ENCODE measurements around the gene ALG1L2. TPM values are rescaled to one million over a fixed set of nuclear protein-coding genes. Genes with fewer than 3 reads are reported as not detected.
"Not testable (repeated sequence)": the region's sequence is repeated elsewhere in the genome, so short reads cannot be mapped to it uniquely, and the experiment has no call there.

Gene ALG1L2
- total RNA-seq, 1 experiment from 2014 or later = 2.6 TPM

DNA sequence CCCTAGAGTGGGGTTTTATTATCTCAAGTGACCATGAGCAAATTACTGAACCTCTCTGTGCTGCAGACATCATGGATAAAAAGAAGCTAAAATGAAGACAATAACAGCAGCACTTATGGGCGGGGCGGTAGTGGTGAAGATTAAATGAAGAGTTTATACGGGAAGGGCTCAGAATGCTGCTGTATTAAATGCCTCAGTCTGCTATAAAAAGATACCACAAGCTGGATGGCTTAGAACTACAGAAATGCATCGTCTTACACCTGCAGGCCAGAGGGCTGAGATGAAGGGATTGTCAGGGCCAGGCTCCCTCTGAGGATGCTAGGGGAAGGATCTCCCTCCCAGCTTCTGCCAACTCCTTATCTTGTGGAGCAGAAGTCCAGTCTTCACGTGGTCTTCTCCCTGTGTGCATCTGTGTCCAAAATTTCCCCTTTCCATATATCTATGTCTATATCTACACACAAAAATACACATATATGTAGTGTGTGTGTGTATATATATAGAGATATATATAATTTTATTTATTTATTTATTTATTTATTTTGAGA is 2.9 kb downstream of the ALG1L2 start:
- ChIA-PET POLR2A (ENCODE audit: unreplicated experiment) (no interaction called here), CTCF (no interaction called here)

DNA sequence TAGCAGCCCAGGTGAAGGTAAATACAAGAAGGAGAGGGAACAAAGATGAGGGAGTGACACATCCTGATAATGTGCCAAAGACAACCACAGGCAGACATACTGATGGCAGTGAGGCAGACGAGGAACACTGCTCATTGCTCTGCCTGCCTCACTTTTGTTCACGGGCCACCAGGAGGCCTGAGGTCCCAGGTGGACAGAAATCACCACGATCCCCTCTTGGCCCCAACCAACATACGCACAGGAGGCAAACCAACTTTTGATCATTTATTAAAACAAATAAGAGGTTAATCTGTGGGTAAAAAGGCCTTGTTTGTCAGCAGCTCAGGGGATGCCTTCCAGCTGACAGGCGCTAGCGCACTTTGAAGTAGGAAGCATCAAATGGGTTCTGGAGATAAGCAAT is 4.2 kb downstream of the ALG1L2 start:
- H3K4me1 ChIP-seq (replicated peaks; ENCODE audit: insufficient read depth) = no peaks in the 10 kb centered on the region
- H3K27ac ChIP-seq = no peak overlapping the region
- H3K79me2 ChIP-seq (ENCODE audit: low read depth) = no peaks in the 10 kb centered on the region
- H2AFZ ChIP-seq = no peak overlapping the region
- no TSS peak for BruUV-seq (replicated peaks)
- intact Hi-C loops (cut with micrococcal nuclease; ENCODE audit: unreplicated experiment) = no loop called here
- H3K36me3 ChIP-seq (ENCODE audit: low read depth) = no peaks in the 10 kb centered on the region
- DNase-seq = no peak
- H3K9me3 ChIP-seq (ENCODE audit: insufficient read depth, low read depth) = no peaks in the 10 kb centered on the region
- H3K27me3 ChIP-seq (ENCODE audit: insufficient read depth, low read depth) = no peaks in the 10 kb centered on the region
- CTCF ChIA-PET = no interaction called here
- no peak overlapping the region for H3K4me3 ChIP-seq
- no peaks in the 10 kb centered on the region for H3K9me2 ChIP-seq (ENCODE audit: insufficient read depth)
- no peaks in the 10 kb centered on the region for H4K20me1 ChIP-seq (ENCODE audit: insufficient read depth)
- no peaks in the 10 kb centered on the region for H3F3A ChIP-seq (ENCODE audit: insufficient read depth, low read depth)
- TF ChIP-seq EZH2 (IDR thresholded peaks at IDR 0.05; ENCODE audit: low read depth) = no peak
- TF ChIP-seq, protein P1, sequence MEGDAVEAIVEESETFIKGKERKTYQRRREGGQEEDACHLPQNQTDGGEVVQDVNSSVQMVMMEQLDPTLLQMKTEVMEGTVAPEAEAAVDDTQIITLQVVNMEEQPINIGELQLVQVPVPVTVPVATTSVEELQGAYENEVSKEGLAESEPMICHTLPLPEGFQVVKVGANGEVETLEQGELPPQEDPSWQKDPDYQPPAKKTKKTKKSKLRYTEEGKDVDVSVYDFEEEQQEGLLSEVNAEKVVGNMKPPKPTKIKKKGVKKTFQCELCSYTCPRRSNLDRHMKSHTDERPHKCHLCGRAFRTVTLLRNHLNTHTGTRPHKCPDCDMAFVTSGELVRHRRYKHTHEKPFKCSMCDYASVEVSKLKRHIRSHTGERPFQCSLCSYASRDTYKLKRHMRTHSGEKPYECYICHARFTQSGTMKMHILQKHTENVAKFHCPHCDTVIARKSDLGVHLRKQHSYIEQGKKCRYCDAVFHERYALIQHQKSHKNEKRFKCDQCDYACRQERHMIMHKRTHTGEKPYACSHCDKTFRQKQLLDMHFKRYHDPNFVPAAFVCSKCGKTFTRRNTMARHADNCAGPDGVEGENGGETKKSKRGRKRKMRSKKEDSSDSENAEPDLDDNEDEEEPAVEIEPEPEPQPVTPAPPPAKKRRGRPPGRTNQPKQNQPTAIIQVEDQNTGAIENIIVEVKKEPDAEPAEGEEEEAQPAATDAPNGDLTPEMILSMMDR (conservative IDR thresholded peaks at IDR 0.05) = no peak
- H3K4me2 ChIP-seq = no peak overlapping the region
- POLR2A ChIA-PET (ENCODE audit: unreplicated experiment) = no interaction called here

More for the DNA sequence above, 2.9 kb downstream of the ALG1L2 start:
- DNase-seq = no peak
- no peak overlapping the region for H3K4me3 ChIP-seq
- intact Hi-C loops (cut with micrococcal nuclease; ENCODE audit: unreplicated experiment) = no loop called here
- H3K9me3 ChIP-seq (ENCODE audit: insufficient read depth, low read depth) = no peaks in the 10 kb centered on the region
- TF ChIP-seq EZH2 (IDR thresholded peaks at IDR 0.05; ENCODE audit: low read depth) = no peak
- TF ChIP-seq, protein P1 (conservative IDR thresholded peaks at IDR 0.05) = no peak
- no peaks in the 10 kb centered on the region for H3K27me3 ChIP-seq (ENCODE audit: insufficient read depth, low read depth)
- H3K36me3 ChIP-seq (ENCODE audit: low read depth) = no peaks in the 10 kb centered on the region
- no peak overlapping the region for H3K27ac ChIP-seq
- no peaks in the 10 kb centered on the region for H3K79me2 ChIP-seq (ENCODE audit: low read depth)
- H3K4me1 ChIP-seq (replicated peaks; ENCODE audit: insufficient read depth) = no peaks in the 10 kb centered on the region
- H2AFZ ChIP-seq = no peak overlapping the region
- H3K9me2 ChIP-seq (ENCODE audit: insufficient read depth) = no peaks in the 10 kb centered on the region
- no peaks in the 10 kb centered on the region for H4K20me1 ChIP-seq (ENCODE audit: insufficient read depth)
- no peak overlapping the region for H3K4me2 ChIP-seq
- no peaks in the 10 kb centered on the region for H3F3A ChIP-seq (ENCODE audit: insufficient read depth, low read depth)
- BruUV-seq (replicated peaks) = no TSS peak

DNA sequence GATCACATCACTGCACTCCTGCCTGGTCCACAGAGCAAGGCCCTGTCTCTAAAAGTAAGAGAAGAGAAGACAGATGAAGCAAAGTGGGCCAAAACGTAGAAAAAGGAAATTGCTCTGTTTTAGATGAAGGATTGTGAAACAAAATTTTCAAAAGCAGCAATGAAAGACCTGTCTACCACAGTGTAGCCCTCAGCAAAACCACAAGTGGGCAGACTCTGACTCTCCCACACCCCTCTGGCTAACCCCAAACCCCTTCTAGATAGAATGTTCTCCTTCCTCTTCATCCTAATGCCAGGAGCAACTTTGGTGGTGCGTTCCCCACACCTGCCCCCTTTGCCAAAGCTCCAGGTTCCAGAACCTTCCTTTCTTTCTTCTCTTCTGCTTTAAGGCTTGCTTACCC is 5.0 kb downstream of the ALG1L2 start:
- BruUV-seq (replicated peaks); H4K20me1 ChIP-seq (ENCODE audit: insufficient read depth); H3K27ac ChIP-seq; H3K27me3 ChIP-seq (ENCODE audit: insufficient read depth, low read depth); H3K4me3 ChIP-seq; H2AFZ ChIP-seq; H3K4me2 ChIP-seq; DNase-seq; H3K36me3 ChIP-seq (ENCODE audit: low read depth); H3F3A ChIP-seq (ENCODE audit: insufficient read depth, low read depth); intact Hi-C loops (cut with micrococcal nuclease; ENCODE audit: unreplicated experiment); H3K9me3 ChIP-seq (ENCODE audit: insufficient read depth, low read depth); POLR2A ChIA-PET (ENCODE audit: unreplicated experiment); H3K4me1 ChIP-seq (replicated peaks; ENCODE audit: insufficient read depth); CTCF ChIA-PET; H3K79me2 ChIP-seq (ENCODE audit: low read depth); H3K9me2 ChIP-seq (ENCODE audit: insufficient read depth): not testable (repeated sequence)

DNA sequence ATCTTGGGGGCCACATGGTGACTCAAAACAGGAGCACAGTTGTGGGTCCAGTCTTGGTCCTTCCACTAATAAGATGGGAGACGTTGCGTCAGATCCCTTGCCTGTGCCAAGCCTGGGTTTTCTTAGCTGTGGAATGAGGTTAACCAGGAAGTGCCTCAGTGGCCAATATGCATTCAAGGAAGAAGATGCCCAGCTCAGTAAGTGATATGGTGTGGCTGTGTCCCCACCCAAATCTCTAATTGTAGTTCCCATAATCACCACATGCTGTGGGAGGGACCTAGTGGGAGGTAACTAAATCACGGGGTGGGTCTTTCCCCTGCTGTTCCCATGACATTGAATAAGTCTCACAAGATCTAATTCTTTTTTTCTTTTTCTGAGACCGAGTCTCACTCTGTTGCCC is 6.4 kb downstream of the ALG1L2 start:
- no peaks in the 10 kb centered on the region for H4K20me1 ChIP-seq (ENCODE audit: insufficient read depth)
- H3K9me3 ChIP-seq (ENCODE audit: insufficient read depth, low read depth) = no peaks in the 10 kb centered on the region
- H3K27ac ChIP-seq = no peak overlapping the region
- H3K36me3 ChIP-seq (ENCODE audit: low read depth) = no peaks in the 10 kb centered on the region
- BruUV-seq (replicated peaks) = no TSS peak
- intact Hi-C loops (cut with micrococcal nuclease; ENCODE audit: unreplicated experiment) = no loop called here
- POLR2A ChIA-PET (ENCODE audit: unreplicated experiment) = no interaction called here
- peaks cover 4% of the 10 kb centered on the region for H3K4me1 ChIP-seq (replicated peaks; ENCODE audit: insufficient read depth)
- H3K27me3 ChIP-seq (ENCODE audit: insufficient read depth, low read depth) = no peaks in the 10 kb centered on the region
- DNase-seq = no peak
- no peaks in the 10 kb centered on the region for H3K9me2 ChIP-seq (ENCODE audit: insufficient read depth)
- H3F3A ChIP-seq (ENCODE audit: insufficient read depth, low read depth) = no peaks in the 10 kb centered on the region
- no peak overlapping the region for H3K4me3 ChIP-seq
- H2AFZ ChIP-seq = no peak overlapping the region
- no peaks in the 10 kb centered on the region for H3K79me2 ChIP-seq (ENCODE audit: low read depth)
- CTCF ChIA-PET = no interaction called here
- H3K4me2 ChIP-seq = no peak overlapping the region
- TF ChIP-seq, protein P1 (conservative IDR thresholded peaks at IDR 0.05) = no peak
- TF ChIP-seq EZH2 (IDR thresholded peaks at IDR 0.05; ENCODE audit: low read depth) = no peak

DNA sequence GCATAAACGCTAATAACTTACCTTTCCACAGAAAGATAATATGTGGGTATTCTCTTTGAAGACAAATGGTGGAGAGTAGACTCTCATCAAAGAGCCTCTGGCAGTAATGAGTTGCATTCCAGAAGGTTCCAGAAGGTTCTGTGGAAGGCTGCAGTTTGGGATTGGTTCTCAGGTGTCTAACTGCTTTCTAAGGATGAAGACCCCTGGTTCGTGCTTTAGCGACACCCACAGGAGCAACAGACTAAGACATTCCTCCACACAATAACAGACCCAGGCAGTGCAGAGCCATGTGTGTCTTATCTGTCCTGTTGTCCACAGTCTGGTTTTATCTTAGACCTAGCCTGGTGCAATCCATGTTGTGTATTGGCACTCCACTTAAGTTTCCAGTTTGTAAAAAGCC is 9.1 kb downstream of the ALG1L2 start:
- H3K9me2 ChIP-seq (ENCODE audit: insufficient read depth); H3K27me3 ChIP-seq (ENCODE audit: insufficient read depth, low read depth); H4K20me1 ChIP-seq (ENCODE audit: insufficient read depth); H3K79me2 ChIP-seq (ENCODE audit: low read depth); BruUV-seq (replicated peaks); H3K36me3 ChIP-seq (ENCODE audit: low read depth); H3F3A ChIP-seq (ENCODE audit: insufficient read depth, low read depth); H3K4me2 ChIP-seq; H3K4me3 ChIP-seq; CTCF ChIA-PET; H3K9me3 ChIP-seq (ENCODE audit: insufficient read depth, low read depth); H2AFZ ChIP-seq; H3K27ac ChIP-seq; DNase-seq; POLR2A ChIA-PET (ENCODE audit: unreplicated experiment): not testable (repeated sequence)
- H3K4me1 ChIP-seq (replicated peaks; ENCODE audit: insufficient read depth) = peaks cover 24% of the 10 kb centered on the region
- intact Hi-C loops (cut with micrococcal nuclease; ENCODE audit: unreplicated experiment) = loop anchor here (5.0 to 10.0 kb wide), 2 partner anchors 86 to 598 kb away; no protein-coding TSS in a partner anchor

All from PC-9 (cell line).